ENCODE measurements around the gene KLC3. TPM values are rescaled to one million over a fixed set of nuclear protein-coding genes. Genes with fewer than 3 reads are reported as not detected.

Gene KLC3
- total RNA-seq, 1 donor from 2014 or later: 8.9 TPM

DNA sequence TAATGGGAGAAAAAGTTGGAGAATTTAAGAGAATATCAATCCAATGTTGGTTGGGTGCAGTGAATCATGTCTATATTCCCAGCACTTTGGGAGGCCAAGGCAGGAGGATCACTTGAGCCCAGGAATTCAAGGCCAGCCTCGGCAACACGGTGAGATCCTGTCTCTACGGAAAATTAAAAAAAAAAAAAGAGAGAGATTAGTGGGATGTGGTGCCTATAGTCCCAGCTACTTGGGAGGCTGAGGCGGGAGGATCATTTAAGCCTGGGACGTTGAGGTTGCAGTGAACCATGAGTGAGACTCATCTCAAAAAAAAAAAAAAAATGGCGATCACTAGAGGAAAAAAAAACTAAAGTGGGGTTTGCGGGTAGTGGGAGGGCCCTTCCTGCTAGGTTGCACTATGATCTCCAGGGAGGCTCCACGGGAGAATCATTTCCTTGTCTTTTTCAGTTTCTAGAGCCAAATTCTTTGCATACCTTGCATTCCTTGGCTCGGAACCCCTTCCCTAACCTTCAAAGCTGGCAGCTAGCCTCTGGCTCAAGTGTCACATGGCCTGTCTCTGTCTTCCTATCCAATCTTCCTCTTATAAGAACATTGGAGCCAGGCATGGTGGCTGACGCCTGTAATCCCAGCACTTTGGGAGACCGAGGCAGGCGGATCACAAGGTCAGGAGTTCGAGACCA is 35.6 kb downstream of the KLC3 start:
- no peak overlapping the region for H3K4me3 ChIP-seq (ENCODE audit: low read depth, low read length)
- TF ChIP-seq, protein P1, sequence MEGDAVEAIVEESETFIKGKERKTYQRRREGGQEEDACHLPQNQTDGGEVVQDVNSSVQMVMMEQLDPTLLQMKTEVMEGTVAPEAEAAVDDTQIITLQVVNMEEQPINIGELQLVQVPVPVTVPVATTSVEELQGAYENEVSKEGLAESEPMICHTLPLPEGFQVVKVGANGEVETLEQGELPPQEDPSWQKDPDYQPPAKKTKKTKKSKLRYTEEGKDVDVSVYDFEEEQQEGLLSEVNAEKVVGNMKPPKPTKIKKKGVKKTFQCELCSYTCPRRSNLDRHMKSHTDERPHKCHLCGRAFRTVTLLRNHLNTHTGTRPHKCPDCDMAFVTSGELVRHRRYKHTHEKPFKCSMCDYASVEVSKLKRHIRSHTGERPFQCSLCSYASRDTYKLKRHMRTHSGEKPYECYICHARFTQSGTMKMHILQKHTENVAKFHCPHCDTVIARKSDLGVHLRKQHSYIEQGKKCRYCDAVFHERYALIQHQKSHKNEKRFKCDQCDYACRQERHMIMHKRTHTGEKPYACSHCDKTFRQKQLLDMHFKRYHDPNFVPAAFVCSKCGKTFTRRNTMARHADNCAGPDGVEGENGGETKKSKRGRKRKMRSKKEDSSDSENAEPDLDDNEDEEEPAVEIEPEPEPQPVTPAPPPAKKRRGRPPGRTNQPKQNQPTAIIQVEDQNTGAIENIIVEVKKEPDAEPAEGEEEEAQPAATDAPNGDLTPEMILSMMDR (IDR thresholded peaks at IDR 0.05; ENCODE audit: insufficient read depth, low read length, poor library complexity, severe bottlenecking): no peak
- H3K27me3 ChIP-seq (ENCODE audit: control insufficient read depth, insufficient read depth, low read length): no peaks in the 10 kb centered on the region
- DNase-seq (ENCODE audit: low read depth): peak; percentile 78
- H3K36me3 ChIP-seq (ENCODE audit: control insufficient read depth, insufficient read depth, low read length): no peaks in the 10 kb centered on the region

DNA sequence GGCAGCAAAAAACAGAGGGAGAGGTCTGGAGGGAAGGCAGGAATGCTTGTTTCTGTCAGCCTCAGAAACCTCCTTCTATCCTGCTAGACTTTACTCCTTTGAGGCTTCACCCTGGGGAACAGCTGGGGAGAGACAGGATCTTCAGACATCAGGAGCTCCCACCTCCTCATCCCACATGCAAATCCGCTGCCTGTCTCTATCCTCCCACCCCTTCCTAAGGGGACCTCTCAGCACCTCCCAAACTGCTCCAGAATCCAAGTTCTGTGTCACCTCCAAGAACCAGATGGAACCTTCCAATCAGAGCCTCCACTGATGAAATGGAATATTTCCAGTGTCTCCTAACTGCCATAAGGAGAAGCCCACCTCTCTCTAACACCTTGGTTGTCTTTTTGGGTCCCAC is 39.6 kb downstream of the KLC3 start:
- DNase-seq (ENCODE audit: low read depth): no peak
- H3K27me3 ChIP-seq (ENCODE audit: control insufficient read depth, insufficient read depth, low read length): peaks cover 3% of the 10 kb centered on the region
- TF ChIP-seq, protein P1 (IDR thresholded peaks at IDR 0.05; ENCODE audit: insufficient read depth, low read length, poor library complexity, severe bottlenecking): no peak
- H3K36me3 ChIP-seq (ENCODE audit: control insufficient read depth, insufficient read depth, low read length): no peaks in the 10 kb centered on the region
- H3K4me3 ChIP-seq (ENCODE audit: low read depth, low read length): no peak overlapping the region

DNA sequence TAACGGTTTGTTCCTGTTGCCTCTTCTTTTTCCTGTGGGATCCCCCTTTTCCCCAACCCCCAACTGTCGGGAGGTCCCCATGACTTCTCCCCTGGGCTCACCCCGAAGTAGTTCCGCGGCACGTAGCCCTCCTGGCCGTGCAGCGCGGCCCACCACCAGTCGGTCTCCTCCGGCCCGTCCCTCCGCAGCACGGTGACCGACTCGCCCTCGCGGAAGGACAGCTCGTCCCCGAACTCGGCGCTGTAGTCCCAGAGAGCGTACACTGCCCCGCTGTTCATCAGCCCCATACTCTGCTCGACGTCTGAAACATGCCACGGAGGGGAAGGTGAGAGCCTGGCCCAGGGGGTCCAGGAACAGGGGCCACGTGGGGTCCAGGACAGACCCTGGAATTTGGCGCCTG is 41.9 kb downstream of the KLC3 start:
- Histone ChIP-seq H3K4me3 (ENCODE audit: low read depth, low read length) (no peak overlapping the region), H3K36me3 (ENCODE audit: control insufficient read depth, insufficient read depth, low read length) (no peaks in the 10 kb centered on the region), H3K27me3 (ENCODE audit: control insufficient read depth, insufficient read depth, low read length) (peaks cover 14% of the 10 kb centered on the region)
- DNase-seq (ENCODE audit: low read depth): no peak
- TF ChIP-seq, protein P1 (IDR thresholded peaks at IDR 0.05; ENCODE audit: insufficient read depth, low read length, poor library complexity, severe bottlenecking): no peak

DNA sequence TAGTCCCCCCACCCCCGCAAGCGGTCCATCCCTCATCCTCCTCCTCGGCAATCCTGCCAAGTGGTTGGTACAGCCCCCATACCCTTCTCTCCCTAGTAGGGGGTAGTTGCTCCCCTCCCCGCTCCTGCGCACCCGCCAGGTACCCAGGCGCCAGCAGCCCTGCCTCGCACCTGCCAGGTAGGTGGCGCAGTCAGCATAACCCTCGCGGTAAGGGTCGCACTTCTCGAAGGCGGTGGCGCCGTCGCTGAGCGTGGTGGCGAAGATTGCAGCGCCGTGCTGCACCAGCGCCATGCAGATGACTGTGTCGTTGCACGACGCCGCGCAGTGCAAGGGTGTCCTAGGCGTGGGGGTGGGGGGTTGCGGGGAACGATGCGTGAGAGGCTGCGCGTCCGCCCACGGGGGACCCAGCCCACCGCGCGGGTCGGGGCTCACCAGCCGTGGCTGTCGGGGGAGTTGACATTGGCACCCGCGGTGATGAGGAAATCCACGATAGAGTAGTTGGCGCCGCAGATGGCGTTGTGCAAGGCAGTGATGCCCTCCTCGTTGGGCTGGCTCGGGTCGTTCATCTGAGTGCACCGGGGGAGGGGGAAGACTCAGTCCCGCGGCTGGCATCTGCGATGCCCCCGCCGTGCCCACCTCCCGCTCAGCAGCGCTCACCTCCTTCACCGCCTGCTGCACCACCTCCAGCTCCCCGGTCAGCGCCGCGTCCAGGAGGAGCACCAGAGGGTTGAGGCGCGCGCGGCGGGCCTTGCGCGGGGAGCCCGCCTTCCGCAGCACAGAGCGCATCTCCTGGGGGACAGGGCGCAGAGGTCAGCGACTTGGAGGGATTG is 45.1 kb downstream of the KLC3 start:
- peaks cover 14% of the 10 kb centered on the region for H3K27me3 ChIP-seq (ENCODE audit: control insufficient read depth, insufficient read depth, low read length)
- DNase-seq (ENCODE audit: low read depth): no peak
- H3K36me3 ChIP-seq (ENCODE audit: control insufficient read depth, insufficient read depth, low read length): no peaks in the 10 kb centered on the region
- no peak overlapping the region for H3K4me3 ChIP-seq (ENCODE audit: low read depth, low read length)
- TF ChIP-seq, protein P1 (IDR thresholded peaks at IDR 0.05; ENCODE audit: insufficient read depth, low read length, poor library complexity, severe bottlenecking): no peak

DNA sequence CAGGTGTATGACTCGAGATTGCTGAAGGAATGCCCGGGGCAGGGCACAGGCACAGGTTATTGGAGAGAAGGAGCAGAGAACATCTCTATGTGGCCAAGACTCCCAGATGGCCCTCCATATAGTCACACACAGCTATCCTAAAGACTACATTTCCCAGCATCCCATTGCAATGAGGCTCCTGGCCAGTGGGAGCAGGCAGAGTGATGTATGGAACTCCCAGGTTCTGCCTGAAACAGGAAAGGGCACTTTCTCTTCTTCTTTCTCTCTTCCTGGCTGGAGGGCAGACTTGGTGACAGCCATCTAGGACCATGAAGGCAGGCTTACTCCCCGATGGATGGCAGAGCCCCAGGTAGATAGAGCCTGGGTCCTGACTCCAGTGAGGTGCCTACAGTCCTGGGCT is 50.8 kb downstream of the KLC3 start:
- H3K36me3 ChIP-seq (ENCODE audit: control insufficient read depth, insufficient read depth, low read length): peaks cover 1% of the 10 kb centered on the region

More for the DNA sequence above, 50.8 kb downstream of the KLC3 start:
- TF ChIP-seq, protein P1 (IDR thresholded peaks at IDR 0.05; ENCODE audit: insufficient read depth, low read length, poor library complexity, severe bottlenecking): no peak
- DNase-seq (ENCODE audit: low read depth): no peak
- H3K4me3 ChIP-seq (ENCODE audit: low read depth, low read length): no peak overlapping the region
- no peaks in the 10 kb centered on the region for H3K27me3 ChIP-seq (ENCODE audit: control insufficient read depth, insufficient read depth, low read length)

All from kidney epithelial cell (primary cell).